Tibial nerve (tissue), 4 donors: ENCODE measurements around the gene ZNF318. TPM values are rescaled to one million over a fixed set of nuclear protein-coding genes. Genes with fewer than 3 reads are reported as not detected.
A peak's percentile ranks its signal among the peaks of the same experiment; 100 is the strongest.
"Not testable (repeated sequence)": the region's sequence is repeated elsewhere in the genome, so short reads cannot be mapped to it uniquely, and the experiment has no call there.

ENCODE experiments used
- DNase-seq, 2 donors: peaks; one replicate each; pipeline ENCODE4 v3.0.0-alpha.2; 2019; ENCODE audit warnings: low spot score in 2 of 2
- H3K27ac ChIP-seq, 4 donors: fragments of 200-600 bp; sonication (generic) in 3 of 4; one replicate each; pipeline ENCODE4 v1.5.1; 2017 to 2019; ENCODE audit warnings: mild to moderate bottlenecking in 1 of 4
- H3K27me3 ChIP-seq, 2 donors: fragments of 200-600 bp; sonication (generic) in 1 of 2; one replicate each; pipeline versions ENCODE4 v1.5.1 to v1.6.0; 2017 to 2019
- H3K36me3 ChIP-seq, 3 donors: fragments of 200-600 bp; sonication (generic); one replicate each; pipeline ENCODE4 v1.5.1; 2018 to 2019
- H3K4me1 ChIP-seq, 4 donors: fragments of 200-600 bp; sonication (generic) in 3 of 4; one replicate each; pipeline ENCODE4 v1.5.1; 2017 to 2019
- H3K4me3 ChIP-seq, 4 donors: fragments of 200-600 bp; sonication (generic) in 3 of 4; one replicate each; pipeline ENCODE4 v1.5.1; 2017 to 2019; ENCODE audit warnings: mild to moderate bottlenecking in 1 of 4, moderate library complexity in 1 of 4
- H3K9me3 ChIP-seq, 4 donors: fragments of 200-600 bp; sonication (generic) in 3 of 4; one replicate each; pipeline ENCODE4 v1.5.1; 2017 to 2019
- EP300 ChIP-seq, 2 donors: sonication (generic); formaldehyde crosslinking; IDR thresholded peaks; one replicate each; pipeline ENCODE4 v1.6.1; 2017; ENCODE audit warnings: antibody characterized with exemption in 2 of 2, mild to moderate bottlenecking in 1 of 2
- POLR2A ChIP-seq, 2 donors: fragments of 450-650 bp; IDR thresholded peaks; one replicate each; pipeline ENCODE4 v1.6.1; 2017; ENCODE audit warnings: antibody characterized with exemption in 2 of 2, mild to moderate bottlenecking in 2 of 2, moderate library complexity in 2 of 2
- WGBS, 2 donors: methylation state at CpG; one replicate each; pipeline ENCODE4 v1.1.5; 2018; 5-methylcytosine and 5-hydroxymethylcytosine counted together
- total RNA-seq, 4 donors: library from RNA; depleted of rRNA; stranded (reverse); fragments of >200 nt; gene quantifications; one replicate each; pipeline ENCODE4 v1.1.0, GENCODE V29; 2016
- TF ChIP-seq, protein P1 (sequence below), 5 experiments: fragments of 200-600 bp in 3 of 5; fragments of 450-650 bp in 2 of 5; sonication (generic) in 3 of 5; IDR thresholded peaks; one replicate each; pipeline ENCODE4 v1.5.1; 2016 to 2019; ENCODE audit warnings: antibody characterized with exemption in 5 of 5, mild to moderate bottlenecking in 3 of 5, moderate library complexity in 2 of 5

ZNF318 gene
- total RNA-seq, 4 donors from 2014 or later = 18.4 to 26.4 (median 22.9) TPM

DNA sequence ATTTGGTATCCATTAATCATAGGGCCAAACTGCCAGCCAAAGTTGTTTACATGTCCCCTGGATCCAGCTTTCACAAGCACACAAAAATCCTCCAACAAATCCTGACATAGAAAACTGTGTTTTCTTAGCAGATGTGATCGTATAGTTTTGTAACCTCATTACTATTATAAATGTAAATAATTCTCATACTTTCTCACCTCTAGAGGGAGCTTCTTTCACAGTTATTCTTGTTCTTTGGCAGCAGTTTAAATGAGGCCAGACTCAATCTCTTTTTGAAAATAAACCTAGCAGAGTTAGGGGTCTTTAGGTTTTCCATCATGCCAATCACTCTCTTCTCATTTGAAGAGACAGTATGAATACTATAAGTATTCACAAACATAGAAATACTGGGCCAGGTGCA, 17.0 kb upstream of the ZNF318 start:
- H3K27me3 ChIP-seq = peaks cover 0 to 25% of the 10 kb centered on the region in 2 donors
- H3K36me3 ChIP-seq = no peaks in the 10 kb centered on the region
- no peak for DNase-seq
- no peaks in the 10 kb centered on the region for H3K4me1 ChIP-seq
- H3K9me3 ChIP-seq = no peaks in the 10 kb centered on the region
- 20 to 68% methylated on average over 1 of the region's 1 CpG for WGBS, 2 donors
- H3K27ac ChIP-seq = no peak overlapping the region
- no peak overlapping the region for H3K4me3 ChIP-seq
- TF ChIP-seq EP300 (IDR thresholded peaks at IDR 0.05) (no peak), POLR2A (IDR thresholded peaks at IDR 0.05) (no peak)
- TF ChIP-seq, protein P1, sequence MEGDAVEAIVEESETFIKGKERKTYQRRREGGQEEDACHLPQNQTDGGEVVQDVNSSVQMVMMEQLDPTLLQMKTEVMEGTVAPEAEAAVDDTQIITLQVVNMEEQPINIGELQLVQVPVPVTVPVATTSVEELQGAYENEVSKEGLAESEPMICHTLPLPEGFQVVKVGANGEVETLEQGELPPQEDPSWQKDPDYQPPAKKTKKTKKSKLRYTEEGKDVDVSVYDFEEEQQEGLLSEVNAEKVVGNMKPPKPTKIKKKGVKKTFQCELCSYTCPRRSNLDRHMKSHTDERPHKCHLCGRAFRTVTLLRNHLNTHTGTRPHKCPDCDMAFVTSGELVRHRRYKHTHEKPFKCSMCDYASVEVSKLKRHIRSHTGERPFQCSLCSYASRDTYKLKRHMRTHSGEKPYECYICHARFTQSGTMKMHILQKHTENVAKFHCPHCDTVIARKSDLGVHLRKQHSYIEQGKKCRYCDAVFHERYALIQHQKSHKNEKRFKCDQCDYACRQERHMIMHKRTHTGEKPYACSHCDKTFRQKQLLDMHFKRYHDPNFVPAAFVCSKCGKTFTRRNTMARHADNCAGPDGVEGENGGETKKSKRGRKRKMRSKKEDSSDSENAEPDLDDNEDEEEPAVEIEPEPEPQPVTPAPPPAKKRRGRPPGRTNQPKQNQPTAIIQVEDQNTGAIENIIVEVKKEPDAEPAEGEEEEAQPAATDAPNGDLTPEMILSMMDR (IDR thresholded peaks at IDR 0.05) = peak in 1 of 5 experiments; percentile 26

DNA sequence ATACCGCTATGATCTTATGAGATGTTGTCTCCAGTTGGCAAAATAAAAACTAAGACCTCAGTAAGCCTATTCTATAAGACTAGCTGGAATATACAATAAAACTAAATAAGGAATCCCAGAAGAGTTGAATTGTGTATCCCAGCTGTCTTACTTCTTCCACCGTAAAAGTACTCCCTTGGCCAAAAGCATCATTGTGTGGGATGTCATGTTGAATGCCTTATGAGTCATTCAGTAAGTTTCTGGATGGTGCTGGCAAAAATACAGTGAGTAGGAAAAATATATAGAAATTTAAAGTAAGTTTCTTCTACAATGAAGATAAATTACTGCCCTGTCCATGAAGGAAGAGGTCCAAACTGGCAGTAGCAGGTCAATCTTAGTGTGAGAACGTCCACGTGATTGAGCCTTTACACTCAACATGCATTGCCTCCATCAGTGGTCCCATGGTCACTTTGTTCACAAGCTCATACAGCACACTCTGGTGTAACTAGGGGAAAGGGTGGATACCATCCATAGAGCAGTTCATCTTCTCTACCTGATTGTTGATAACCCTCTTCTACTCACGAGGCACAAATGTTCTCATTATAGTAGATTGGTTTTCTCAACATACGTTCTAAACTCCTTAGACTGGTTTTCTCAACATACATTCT, 13.7 kb upstream of the ZNF318 start:
- 72 to 74% methylated on average over 6 of the region's 6 CpGs for WGBS, 2 donors
- no peak for DNase-seq
- Histone ChIP-seq H3K4me3 (no peak overlapping the region), H3K4me1 (no peaks in the 10 kb centered on the region), H3K27me3 (peaks cover 0 to 4% of the 10 kb centered on the region in 2 donors), H3K36me3 (no peaks in the 10 kb centered on the region), H3K27ac (no peak overlapping the region), H3K9me3 (no peaks in the 10 kb centered on the region)
- TF ChIP-seq, protein P1 (IDR thresholded peaks at IDR 0.05) = no peak
- TF ChIP-seq EP300 (IDR thresholded peaks at IDR 0.05) = no peak
- no peak for TF ChIP-seq POLR2A (IDR thresholded peaks at IDR 0.05)

DNA sequence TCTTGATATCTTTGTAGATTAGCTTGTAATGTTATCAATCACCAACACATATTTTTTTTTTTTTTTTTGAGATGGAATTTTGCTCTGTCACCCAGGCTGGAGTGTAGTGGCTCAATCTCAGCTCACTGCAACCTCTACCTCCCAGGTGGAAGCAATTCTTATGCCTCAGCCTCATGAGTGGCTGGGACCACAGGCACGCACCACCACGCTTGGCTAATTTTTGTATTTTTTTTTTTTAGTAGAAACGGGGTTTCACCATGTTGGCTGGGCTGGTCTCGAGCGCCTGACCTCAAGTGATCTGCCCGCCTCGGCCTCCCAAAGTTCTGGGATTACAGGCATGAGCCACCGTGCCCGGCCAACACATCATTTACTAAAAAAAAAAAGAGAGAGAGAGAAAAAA, 11.4 kb upstream of the ZNF318 start:
- not testable (repeated sequence) for H3K9me3 ChIP-seq, H3K4me3 ChIP-seq, H3K27me3 ChIP-seq, H3K4me1 ChIP-seq, H3K36me3 ChIP-seq, H3K27ac ChIP-seq, DNase-seq
- 92 to 94% methylated on average over 9 of the region's 9 CpGs for WGBS, 2 donors

DNA sequence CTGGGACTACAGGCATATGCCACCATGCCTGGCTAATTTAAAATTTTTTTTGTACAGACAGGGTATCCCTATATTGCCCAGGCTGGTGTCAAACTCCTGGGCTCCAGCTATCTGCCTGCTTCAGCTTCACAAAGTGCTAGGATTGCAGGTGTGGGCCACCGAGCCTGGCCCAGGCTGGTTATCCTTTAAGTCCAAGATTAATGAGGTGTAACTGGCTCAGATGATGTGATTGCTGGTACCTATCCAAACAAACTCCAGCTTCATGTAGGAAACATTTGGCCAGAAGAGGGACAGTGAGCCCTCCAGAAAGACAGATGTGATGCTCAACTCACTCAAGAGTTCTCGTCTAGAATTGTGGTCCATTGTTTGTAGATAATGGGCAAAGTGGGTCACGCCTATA, 9.2 kb upstream of the ZNF318 start:
- H3K27ac ChIP-seq = no peak overlapping the region
- TF ChIP-seq EP300 (IDR thresholded peaks at IDR 0.05) (no peak), POLR2A (IDR thresholded peaks at IDR 0.05) (no peak)
- TF ChIP-seq, protein P1 (IDR thresholded peaks at IDR 0.05) = no peak
- peaks cover 0 to 4% of the 10 kb centered on the region in 2 donors for H3K27me3 ChIP-seq
- DNase-seq = no peak
- no peaks in the 10 kb centered on the region for H3K4me1 ChIP-seq
- no peaks in the 10 kb centered on the region for H3K9me3 ChIP-seq
- no peak overlapping the region for H3K4me3 ChIP-seq
- H3K36me3 ChIP-seq = no peaks in the 10 kb centered on the region
- WGBS, 2 donors = 62 to 68% methylated on average over 3 of the region's 3 CpGs

DNA sequence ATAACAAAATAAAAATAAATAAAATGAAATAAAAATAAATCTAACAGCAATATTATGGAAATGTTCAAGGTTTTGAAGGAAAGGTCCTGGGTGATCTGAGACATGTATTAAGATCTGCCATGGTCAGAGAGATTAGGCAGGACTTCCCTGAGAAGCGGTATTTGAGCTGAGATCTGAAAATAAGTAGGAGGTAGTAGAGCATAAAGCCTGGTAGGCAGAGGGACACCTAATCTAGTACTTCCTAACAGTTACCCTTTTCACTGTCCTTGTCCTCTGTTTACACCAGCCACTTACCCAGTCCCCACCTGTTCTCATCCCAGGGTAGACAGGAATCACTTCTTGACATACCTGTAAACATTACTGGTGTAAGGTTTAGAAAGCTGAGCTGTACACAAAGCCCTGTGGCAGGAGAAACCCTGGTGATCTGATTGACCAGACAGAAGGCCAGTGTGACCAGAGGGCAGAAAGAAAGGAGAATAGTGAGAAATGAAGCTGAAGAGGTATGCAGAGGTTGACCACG, 8.3 kb upstream of the ZNF318 start:
- Histone ChIP-seq H3K4me1 (no peaks in the 10 kb centered on the region), H3K9me3 (no peaks in the 10 kb centered on the region), H3K4me3 (no peak overlapping the region), H3K27me3 (peaks cover 0 to 4% of the 10 kb centered on the region in 2 donors), H3K27ac (no peak overlapping the region), H3K36me3 (no peaks in the 10 kb centered on the region)
- TF ChIP-seq EP300 (IDR thresholded peaks at IDR 0.05) (no peak), POLR2A (IDR thresholded peaks at IDR 0.05) (no peak)
- TF ChIP-seq, protein P1 (IDR thresholded peaks at IDR 0.05) = no peak
- DNase-seq = no peak
- WGBS, 2 donors = 81 to 85% methylated on average over 2 of the region's 2 CpGs
